GM13977 (cell line): ENCODE measurements around the gene OTUD1.

ENCODE experiments used
- DNase-seq: peaks from one replicate; pipeline ENCODE4 v3.0.0; 2012; ENCODE audit warnings: low spot score
- in situ Hi-C: fragments of 300-500 bp; cut with MboI; formaldehyde crosslinking; loops from one replicate; pipeline ENCODE4 v1.12.0; 2022; ENCODE audit warnings: low sequenced_read_pairs, low pct_unique_long_range_greater_than_20kb, mixed read lengths, inconsistent platforms; ENCODE audit not compliant: unreplicated experiment
- TF ChIP-seq, protein P1 (sequence below): IDR thresholded peaks from 2 replicates; pipeline ENCODE4 v1.5.1; 2012; ENCODE audit warnings: mild to moderate bottlenecking, control low read depth; ENCODE audit not compliant: insufficient read depth; ENCODE audit errors: extremely low read depth, missing control alignments

Gene OTUD1

DNA sequence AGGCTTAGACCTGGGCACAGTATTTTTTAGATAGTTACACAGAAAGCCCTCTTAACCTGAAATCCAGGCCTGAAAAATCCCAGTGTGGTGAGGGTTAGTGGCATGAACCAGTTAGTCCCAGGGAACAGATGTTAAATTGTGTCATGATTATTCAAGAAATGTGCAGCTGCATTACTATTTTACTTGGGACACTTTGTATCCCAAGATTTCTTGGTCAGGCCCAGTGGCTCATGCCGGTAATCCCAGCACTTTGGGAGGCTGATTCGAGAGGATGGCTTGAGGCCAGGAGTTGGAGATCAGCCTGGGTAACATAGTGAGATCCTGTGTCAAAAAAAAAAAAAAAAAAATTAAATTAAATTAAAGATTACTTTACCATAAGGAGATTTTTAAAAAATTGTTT lies 36.0 kb upstream of the OTUD1 start:
- TF ChIP-seq, protein P1, sequence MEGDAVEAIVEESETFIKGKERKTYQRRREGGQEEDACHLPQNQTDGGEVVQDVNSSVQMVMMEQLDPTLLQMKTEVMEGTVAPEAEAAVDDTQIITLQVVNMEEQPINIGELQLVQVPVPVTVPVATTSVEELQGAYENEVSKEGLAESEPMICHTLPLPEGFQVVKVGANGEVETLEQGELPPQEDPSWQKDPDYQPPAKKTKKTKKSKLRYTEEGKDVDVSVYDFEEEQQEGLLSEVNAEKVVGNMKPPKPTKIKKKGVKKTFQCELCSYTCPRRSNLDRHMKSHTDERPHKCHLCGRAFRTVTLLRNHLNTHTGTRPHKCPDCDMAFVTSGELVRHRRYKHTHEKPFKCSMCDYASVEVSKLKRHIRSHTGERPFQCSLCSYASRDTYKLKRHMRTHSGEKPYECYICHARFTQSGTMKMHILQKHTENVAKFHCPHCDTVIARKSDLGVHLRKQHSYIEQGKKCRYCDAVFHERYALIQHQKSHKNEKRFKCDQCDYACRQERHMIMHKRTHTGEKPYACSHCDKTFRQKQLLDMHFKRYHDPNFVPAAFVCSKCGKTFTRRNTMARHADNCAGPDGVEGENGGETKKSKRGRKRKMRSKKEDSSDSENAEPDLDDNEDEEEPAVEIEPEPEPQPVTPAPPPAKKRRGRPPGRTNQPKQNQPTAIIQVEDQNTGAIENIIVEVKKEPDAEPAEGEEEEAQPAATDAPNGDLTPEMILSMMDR, result no peak
- DNase-seq, result no peak
- in situ Hi-C loops, result no loop called here

DNA sequence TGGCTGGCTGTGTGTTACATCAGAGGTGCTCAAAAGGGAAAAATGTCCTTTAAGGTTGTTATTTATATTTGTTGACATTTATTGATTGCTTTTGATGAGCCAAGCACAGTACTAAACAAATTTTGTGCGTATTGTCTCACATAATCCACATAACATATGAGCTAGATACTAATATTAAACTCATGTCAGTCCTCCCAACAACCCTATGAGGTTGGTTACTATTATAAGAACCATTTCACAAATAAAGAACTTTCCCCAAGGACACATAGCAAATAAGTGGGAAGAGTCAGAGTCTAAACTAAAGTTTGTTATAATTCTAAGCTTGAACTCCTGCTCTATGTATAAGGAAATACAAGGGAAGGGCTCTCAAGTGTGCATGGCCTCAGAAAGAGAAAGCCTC lies 35.6 kb upstream of the OTUD1 start:
- TF ChIP-seq, protein P1, result no peak
- in situ Hi-C loops, result no loop called here
- DNase-seq, result no peak

DNA sequence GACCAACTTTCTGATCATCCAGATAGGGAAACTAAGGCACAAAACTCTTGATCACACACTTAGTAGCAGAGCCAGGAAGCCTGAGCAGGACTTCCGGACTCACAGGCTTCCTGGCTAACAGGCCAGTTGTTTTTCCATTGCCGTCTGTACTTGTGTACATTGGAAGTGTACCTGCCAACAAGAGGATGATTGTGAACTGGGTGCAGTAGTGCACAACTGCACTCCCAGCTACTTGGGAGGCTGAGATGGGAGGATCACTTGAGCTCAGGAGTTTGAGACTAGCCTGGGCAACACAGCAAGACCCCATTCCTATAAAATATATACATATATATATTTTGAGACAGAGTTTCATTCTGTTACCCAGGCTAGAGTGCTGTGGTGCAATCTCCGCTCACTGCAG lies 35.2 kb upstream of the OTUD1 start:
- in situ Hi-C loops, result no loop called here
- no peak for DNase-seq
- TF ChIP-seq, protein P1, result no peak

DNA sequence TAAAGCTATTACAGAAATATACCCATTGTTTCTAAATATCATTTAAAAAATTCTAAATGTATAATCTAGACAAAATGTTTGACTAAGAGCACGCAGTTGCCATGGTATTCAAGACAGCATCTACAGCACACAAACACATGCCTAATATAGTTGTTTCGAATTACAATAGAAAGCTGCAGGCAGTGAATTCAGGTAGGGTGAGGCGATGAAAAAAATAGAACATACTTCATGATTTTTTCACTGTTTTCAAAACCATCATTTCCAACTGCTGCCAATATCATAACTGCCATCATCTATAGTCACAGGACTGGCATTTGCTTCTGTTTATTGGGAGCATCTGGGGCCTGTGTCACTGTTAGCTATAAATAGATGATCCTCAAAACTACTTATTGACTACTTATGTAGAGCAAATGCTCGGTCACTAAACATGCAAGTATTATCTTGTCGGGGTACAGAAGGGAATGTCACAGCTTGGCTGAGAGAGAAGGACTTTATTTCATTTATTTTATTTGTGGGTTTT lies 34.4 kb upstream of the OTUD1 start:
- TF ChIP-seq, protein P1, result no peak
- no peak for DNase-seq
- in situ Hi-C loops, result no loop called here

DNA sequence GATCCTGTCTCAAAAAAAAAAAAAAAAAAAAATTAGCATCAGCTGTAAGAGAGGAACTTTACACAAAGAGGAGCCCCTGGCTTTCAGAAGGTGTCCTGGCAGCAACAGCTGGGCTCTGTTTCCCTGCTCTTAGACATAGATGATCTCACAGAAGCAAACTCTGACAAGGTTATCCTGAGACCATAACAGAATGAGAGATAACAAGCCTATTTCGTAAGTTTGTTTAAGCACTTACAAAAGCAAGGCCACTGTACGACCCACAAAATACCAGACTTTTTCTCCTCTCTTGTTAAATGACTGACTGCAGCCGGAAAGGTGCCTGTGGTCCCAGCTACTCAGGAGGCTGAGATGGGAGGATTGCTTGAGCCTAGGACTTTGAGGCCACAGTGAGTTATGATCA lies 33.3 kb upstream of the OTUD1 start:
- DNase-seq, result no peak
- in situ Hi-C loops, result no loop called here

DNA sequence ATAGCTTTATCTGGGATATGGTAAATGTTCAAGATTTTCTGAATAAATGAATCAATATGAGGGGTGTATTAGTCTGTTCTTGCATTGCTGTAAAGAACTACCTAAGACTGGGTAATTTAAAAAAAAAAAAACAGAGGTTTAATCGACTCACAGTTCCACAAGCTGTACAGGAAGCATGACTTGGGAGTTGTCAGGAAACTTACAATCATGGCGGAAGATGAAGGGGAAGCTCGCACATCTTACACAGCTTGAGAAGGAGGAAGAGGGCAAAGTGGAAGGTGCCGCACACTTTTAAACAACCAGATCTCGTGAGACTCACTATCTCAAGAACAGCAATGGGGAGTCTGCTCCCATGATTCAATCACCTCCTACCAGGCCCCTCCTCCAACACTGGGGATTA lies 32.5 kb upstream of the OTUD1 start:
- DNase-seq, result no peak
- in situ Hi-C loops, result no loop called here
- TF ChIP-seq, protein P1, result no peak

More for the DNA sequence above, 33.3 kb upstream of the OTUD1 start:
- TF ChIP-seq, protein P1, result no peak
